ENCODE results near the gene GABARAPL1.
"Not testable (repeated sequence)": the region's sequence is repeated elsewhere in the genome, so short reads cannot be mapped to it uniquely, and the experiment has no call there.

Gene GABARAPL1

GRCh38 chr12:10197879-10198278 is 14.8 kb upstream of the GABARAPL1 start:
- DNase-seq (ENCODE audit: low read depth) = no peak

DNA sequence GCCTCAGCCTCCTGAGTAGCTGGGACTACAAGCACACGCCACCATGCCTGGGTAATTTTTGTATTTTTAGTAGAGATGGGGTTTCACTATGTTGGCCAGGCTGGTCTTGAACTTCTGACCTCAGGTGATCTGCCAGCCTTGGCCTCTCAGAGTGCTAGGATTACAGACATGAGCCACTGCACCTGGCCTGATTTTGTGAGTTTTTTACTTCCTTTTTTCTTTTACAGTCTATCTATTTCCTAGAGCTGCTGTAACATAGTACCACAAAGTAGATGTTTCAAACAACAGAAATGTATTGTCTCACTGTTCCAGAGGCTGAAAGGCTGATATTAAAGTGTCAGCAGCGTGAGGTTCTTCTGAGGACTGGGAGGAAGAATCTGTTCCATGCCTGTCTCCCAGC is 8.2 kb upstream of the GABARAPL1 start:
- DNase-seq (ENCODE audit: low read depth) = not testable (repeated sequence)

DNA sequence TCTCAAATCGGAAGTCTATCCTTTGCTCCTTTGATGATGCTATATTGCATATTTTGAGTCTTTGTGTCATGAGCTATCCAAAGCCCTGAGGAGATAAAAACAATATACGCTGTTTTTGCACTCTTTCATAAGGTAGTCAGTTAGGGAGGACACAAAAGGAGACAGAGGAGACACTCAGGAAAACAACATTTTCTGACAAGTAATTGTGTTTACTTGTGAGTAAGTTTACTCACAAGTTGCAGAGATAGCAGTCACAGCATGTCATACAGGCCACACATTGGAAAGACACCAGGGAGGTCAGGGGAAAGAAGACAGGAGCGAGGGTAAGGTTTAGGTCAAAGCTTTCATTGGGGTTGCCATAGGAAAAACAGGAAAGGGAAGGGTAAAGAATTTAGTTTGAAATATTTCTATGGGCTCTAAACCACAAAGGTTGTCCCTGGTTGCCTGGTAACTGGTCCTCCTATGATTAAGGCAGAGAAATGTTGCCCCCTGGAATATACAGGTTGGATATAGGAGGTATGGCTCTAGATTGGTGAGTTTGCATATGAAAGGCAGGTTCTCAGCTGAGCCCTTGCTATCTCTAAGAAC is 7.4 kb upstream of the GABARAPL1 start:
- no peak for DNase-seq (ENCODE audit: low read depth)

- no peak for DNase-seq (ENCODE audit: low read depth)
Observed at GRCh38 chr12:10207136-10207535, 5.5 kb upstream of the GABARAPL1 start.

GRCh38 chr12:10210225-10210624 is 2.5 kb upstream of the GABARAPL1 start:
- no peak for DNase-seq (ENCODE audit: low read depth)

DNA sequence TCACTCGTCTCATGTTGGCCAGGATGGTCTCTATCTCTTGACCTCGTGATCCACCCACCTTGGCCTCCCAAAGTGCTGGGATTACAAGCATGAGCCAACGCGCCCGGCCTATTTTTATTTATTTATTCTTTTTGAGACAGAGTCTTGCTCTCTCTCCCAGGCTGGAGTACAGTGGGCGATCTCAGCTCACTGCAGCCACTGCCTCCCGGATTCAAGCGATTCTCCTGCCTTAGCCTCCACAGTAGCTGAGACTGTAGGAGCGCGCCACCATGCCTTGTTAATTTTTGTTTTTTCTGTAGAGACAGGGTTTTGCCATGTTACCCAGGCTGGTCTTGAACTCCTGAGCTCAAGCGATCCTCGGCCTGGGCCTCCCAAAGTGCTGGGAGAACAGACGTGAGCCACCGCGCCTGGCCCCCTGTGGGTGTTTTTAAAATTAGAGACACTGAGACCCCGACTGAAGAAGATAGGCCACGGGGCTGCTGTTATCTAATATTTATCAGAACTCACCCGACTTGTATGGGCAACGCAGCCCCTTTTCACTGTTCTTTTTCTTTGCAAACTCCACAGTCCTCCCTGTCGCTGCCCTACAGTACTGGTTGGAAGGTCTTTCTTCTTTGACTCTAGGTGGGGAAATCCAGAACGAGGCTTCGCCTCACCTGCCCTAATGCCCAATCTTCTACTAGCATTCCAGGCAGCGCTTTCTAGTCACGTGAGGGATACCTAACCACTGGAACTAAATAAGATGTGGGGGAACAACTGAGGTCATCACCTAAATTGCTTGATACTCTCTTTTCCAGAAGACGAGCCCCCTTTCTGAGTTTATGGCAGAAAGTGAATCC is 1.4 kb upstream of the GABARAPL1 start:
- DNase-seq (ENCODE audit: low read depth) = no peak

DNA sequence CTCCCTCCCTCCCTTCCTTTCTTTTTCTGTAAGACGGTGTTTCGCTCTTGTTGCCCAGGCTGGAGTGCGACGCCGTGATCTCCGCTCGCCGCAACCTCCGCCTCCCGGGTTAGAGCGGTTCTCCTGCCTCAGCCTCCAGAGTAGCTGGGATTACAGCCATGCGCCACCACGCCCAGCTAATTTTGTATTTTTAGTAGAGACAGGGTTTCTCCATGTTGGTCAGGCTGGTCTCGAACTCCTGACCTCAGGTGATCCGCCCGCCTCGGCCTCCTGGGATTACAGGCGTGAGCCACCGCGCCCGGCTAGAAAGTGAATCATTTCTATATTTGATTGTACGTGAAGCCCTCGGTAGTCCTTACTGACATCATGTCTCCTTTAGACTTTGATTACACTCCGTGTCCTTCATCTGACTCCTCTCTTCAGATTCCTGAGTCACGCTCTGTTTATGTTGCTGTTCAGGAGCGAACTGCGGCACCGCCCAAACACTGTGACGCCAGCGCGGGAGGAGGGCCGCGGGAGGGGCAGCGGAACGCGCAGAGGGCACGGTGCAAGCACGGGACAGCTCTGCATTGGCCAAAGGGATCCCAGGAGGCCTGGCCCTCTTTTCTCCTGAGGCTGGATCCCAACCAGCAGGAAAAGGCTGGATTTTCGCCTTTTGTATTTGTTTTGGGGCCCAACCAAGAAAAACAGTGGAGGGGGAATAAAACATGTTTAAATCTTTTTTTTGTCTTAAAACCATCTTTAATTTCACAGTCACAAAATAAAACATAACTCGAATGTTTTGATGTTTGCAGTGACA is 538 bp upstream of the GABARAPL1 start:
- peak; percentile 75 for DNase-seq (ENCODE audit: low read depth)

DNA sequence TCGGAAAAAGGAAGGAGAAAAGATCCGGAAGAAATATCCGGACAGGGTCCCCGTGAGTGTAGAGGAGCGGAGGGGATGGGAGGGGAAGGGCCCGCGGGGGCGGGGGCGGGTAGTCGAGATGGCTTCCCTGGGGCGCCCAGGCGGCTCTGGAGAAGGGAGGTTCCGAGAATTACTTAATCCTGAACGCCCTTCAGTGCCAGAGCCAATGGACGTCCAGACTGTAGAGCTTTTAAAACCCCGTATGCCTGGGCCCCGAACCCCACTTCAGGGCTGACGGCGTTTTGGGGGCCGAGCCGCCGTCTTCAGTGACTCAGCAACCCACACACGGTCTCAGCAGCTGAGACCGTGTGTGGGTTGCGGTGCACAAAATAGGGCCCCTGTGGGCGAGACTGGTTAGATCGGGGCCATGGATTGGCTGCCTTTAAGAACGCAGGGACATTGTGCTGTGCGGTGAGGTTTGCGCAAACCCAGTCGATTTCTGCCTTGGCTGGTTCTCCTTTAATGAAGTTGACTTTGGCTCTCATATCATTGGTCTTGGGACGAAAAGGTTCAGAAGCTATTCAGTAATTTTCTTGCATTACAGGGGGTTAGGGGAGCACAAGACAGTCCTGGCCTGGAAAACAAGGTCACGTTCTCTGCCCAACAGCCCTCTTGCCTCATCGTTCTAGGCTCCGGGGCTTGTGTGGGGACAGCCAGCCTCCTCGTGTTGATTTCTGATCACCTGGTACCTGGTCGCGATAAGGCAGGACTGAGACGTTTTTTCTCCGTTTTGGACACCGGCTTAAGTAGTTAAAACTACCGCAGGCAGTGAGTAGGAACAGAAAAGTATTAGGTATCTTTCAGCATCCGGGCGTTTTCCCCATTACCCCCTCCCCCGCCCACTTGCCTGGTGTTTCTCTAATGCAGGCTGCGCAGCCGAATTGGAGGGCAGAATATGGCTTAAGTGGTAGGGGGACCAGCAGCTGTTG is 775 bp downstream of the GABARAPL1 start:
- DNase-seq (ENCODE audit: low read depth) = peak; percentile 80

GRCh38 chr12:10214136-10214894 is 1.6 kb downstream of the GABARAPL1 start:
- no peak for DNase-seq (ENCODE audit: low read depth)

GRCh38 chr12:10214895-10215267 is 2.2 kb downstream of the GABARAPL1 start:
- DNase-seq (ENCODE audit: low read depth) = no peak

GRCh38 chr12:10215436-10215835 is 2.8 kb downstream of the GABARAPL1 start:
- DNase-seq (ENCODE audit: low read depth) = no peak

- peak; percentile 12 for DNase-seq (ENCODE audit: low read depth)
Observed at GRCh38 chr12:10215946-10216345, 3.3 kb downstream of the GABARAPL1 start.

DNA sequence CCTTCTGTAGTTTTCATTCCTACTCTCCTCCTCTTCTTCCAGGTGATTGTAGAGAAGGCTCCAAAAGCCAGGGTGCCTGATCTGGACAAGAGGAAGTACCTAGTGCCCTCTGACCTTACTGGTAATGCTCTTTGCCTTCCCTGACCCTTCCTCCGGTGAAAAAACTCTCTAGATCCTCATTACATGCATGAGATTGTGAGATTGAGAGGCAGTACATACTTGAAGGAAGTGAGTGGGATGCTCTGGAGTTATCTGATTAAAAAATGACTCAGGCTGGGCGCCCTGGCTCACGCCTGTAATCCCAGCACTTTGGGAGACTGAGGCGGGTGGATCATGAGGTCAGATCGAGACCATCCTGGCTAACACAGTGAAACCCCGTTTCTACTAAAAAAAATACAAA is 5.3 kb downstream of the GABARAPL1 start:
- no peak for DNase-seq (ENCODE audit: low read depth)

GRCh38 chr12:10220398-10221077 is 7.9 kb downstream of the GABARAPL1 start:
- DNase-seq (ENCODE audit: low read depth) = no peak

DNA sequence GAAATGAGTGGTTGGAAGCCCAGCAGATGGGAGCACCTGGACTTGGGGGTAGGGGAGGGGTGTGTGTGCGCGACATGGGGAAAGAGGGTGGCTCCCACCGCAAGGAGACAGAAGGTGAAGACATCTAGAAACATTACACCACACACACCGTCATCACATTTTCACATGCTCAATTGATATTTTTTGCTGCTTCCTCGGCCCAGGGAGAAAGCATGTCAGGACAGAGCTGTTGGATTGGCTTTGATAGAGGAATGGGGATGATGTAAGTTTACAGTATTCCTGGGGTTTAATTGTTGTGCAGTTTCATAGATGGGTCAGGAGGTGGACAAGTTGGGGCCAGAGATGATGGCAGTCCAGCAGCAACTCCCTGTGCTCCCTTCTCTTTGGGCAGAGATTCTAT is 9.2 kb downstream of the GABARAPL1 start:
- DNase-seq (ENCODE audit: low read depth) = no peak

- no peak for DNase-seq (ENCODE audit: low read depth)
Observed at GRCh38 chr12:10223208-10223607, 10.5 kb downstream of the GABARAPL1 start.

- not testable (repeated sequence) for DNase-seq (ENCODE audit: low read depth)
Observed at GRCh38 chr12:10225426-10225825, 12.7 kb downstream of the GABARAPL1 start.

DNA sequence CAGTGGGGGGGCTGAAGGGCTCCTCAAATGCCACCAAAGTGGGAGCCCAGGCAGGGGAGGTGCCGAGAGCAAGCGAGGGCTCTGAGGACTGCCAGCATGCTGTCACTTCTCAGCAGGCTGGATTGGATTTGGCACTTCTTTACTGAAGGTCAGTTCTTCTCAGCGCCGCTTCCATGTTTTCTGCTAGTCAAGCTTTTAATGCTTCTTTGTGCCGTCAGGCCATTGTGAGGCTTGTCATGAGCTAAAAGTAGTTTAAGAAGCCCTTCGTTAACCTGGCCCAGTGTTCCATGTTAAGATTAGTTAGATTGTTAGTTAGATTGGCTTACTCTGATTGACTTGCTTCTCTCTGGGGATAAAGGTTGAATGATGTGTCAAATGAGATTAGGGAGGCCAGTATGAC is 13.4 kb downstream of the GABARAPL1 start:
- DNase-seq (ENCODE audit: low read depth) = no peak

GRCh38 chr12:10226731-10227130 is 14.1 kb downstream of the GABARAPL1 start:
- no peak for DNase-seq (ENCODE audit: low read depth)

GRCh38 chr12:10227648-10228047 is 15.0 kb downstream of the GABARAPL1 start:
- DNase-seq (ENCODE audit: low read depth) = no peak
